Panc1 (cell line): ENCODE data around the gene RPH3AL. TPM values are rescaled to one million over a fixed set of nuclear protein-coding genes. Genes with fewer than 3 reads are reported as not detected.

ENCODE experiments used
- ATAC-seq: fragments of 200-7000 bp; cut with Tn5 transposase; 2 replicates; pipeline ENCODE4 v1.9.1; 2020; ENCODE audit warnings: mild to moderate bottlenecking, moderate library complexity
- BruUV-seq: library from RNA; stranded (reverse); fragments of 400-500 nt; replicated peaks from 2 replicates; lab custom pipeline; 2021; lab: Mats Ljungman, UMichigan
- CTCF ChIA-PET: fragments of 300-600 bp; sonication (Branson Sonifier 250); formaldehyde crosslinking; loops from one replicate; lab custom pipeline; 2022; ENCODE audit warnings: antibody characterized with exemption; lab: Charles Lee
- POLR2A ChIA-PET: fragments of 300-600 bp; sonication (Branson Sonifier 250); formaldehyde crosslinking; loops from one replicate; lab custom pipeline; 2022; ENCODE audit warnings: antibody characterized with exemption; lab: Charles Lee
- DNase-seq: peaks from one replicate; pipeline ENCODE4 v3.0.0-alpha.2; 2010; ENCODE audit warnings: low read depth, low spot score
- H3K27ac ChIP-seq: 2 replicates; pipeline ENCODE4 v1.5.1; 2011; ENCODE audit warnings: mild to moderate bottlenecking, low read length, inconsistent platforms
- H3K27me3 ChIP-seq: fragments of 200-500 bp; sonication (Bioruptor generic); 2 replicates; pipeline ENCODE4 v1.6.0; 2014; ENCODE audit warnings: low read length, inconsistent platforms; ENCODE audit not compliant: control insufficient read depth, insufficient read depth
- H3K36me3 ChIP-seq: fragments of 200-500 bp; sonication (Bioruptor generic); 2 replicates; pipeline ENCODE4 v1.5.1; 2014; ENCODE audit warnings: inconsistent platforms, mild to moderate bottlenecking, low read length, moderate library complexity; ENCODE audit not compliant: control insufficient read depth, insufficient read depth
- H3K4me1 ChIP-seq: 2 replicates; pipeline ENCODE4 v1.5.1; 2011; ENCODE audit warnings: inconsistent platforms, mild to moderate bottlenecking, low read length, moderate library complexity; ENCODE audit not compliant: control insufficient read depth, insufficient read depth
- H3K4me3 ChIP-seq, 2 experiments: 2 replicates each; pipeline ENCODE4 v1.5.1; 2011 to 2012; ENCODE audit warnings: low read depth in 2 of 2, low read length in 2 of 2, mild to moderate bottlenecking in 2 of 2, inconsistent platforms in 1 of 2, moderate library complexity in 1 of 2
- H3K9me3 ChIP-seq: fragments of 200-500 bp; sonication (Bioruptor generic); 2 replicates; pipeline ENCODE4 v1.5.1; 2014; ENCODE audit warnings: low read depth, mild to moderate bottlenecking, inconsistent platforms, low read length, moderate library complexity; ENCODE audit not compliant: control insufficient read depth, insufficient read depth
- CTCF ChIP-seq: fragments of 450-650 bp; IDR thresholded peaks from 2 replicates; pipeline ENCODE4 v1.5.1; 2017; ENCODE audit warnings: mild to moderate bottlenecking
- POLR2AphosphoS5 ChIP-seq: IDR thresholded peaks from 2 replicates; pipeline ENCODE4 v1.6.1; 2012; ENCODE audit warnings: mild to moderate bottlenecking, low read depth, low read length, moderate library complexity
- REST ChIP-seq, 2 experiments: IDR thresholded peaks; 2 replicates each; pipeline ENCODE4 v1.6.1; 2011 to 2012; ENCODE audit warnings: low read depth in 2 of 2, control low read depth in 1 of 2, low read length in 1 of 2, mild to moderate bottlenecking in 1 of 2, moderate library complexity in 1 of 2; ENCODE audit not compliant: insufficient read depth in 1 of 2
- SIN3A ChIP-seq: IDR thresholded peaks from 2 replicates; pipeline ENCODE4 v1.6.1; 2012; ENCODE audit warnings: low read depth, mild to moderate bottlenecking, low read length, moderate library complexity, borderline replicate concordance; ENCODE audit not compliant: insufficient read depth
- TCF7L2 ChIP-seq: IDR thresholded peaks from 2 replicates; pipeline ENCODE4 v1.6.1; 2011; ENCODE audit warnings: mild to moderate bottlenecking, low read depth, low read length, inconsistent platforms
- in situ Hi-C: cut with HindIII; loops from 2 replicates; pipeline ENCODE4 v1.10.0; 2016; ENCODE audit warnings: low sequenced_read_pairs, low pct_unique_long_range_greater_than_20kb
- intact Hi-C: fragments of 100-400 bp; cut with micrococcal nuclease; formaldehyde crosslinking; loops from one replicate; pipeline ENCODE4 v1.10.0; 2022; ENCODE audit not compliant: unreplicated experiment
- total RNA-seq: library from RNA; stranded (reverse); gene quantifications from one replicate; pipeline ENCODE4 v1.2.1, GENCODE V29; 2021; ENCODE audit not compliant: unreplicated experiment

RPH3AL gene
- total RNA-seq, 1 experiment from 2014 or later = 2.2 TPM

- Histone ChIP-seq H3K27ac (no peak overlapping the region), H3K36me3 (no peaks in the 10 kb centered on the region), H3K4me3 (no peak overlapping the region), H3K9me3 (no peaks in the 10 kb centered on the region), H3K4me1 (no peaks in the 10 kb centered on the region), H3K27me3 (no peaks in the 10 kb centered on the region)
- ATAC-seq (no peak), DNase-seq (no peak)
- intact Hi-C loops (no loop called here), in situ Hi-C loops (no loop called here)
- BruUV-seq = no TSS peak
- TF ChIP-seq CTCF (no peak), REST (IDR thresholded peaks at IDR 0.05; ENCODE audit: insufficient read depth in 1 of 2, low read depth in 2 of 2, low read length in 1 of 2) (no peak), POLR2AphosphoS5 (no peak), SIN3A (no peak), TCF7L2 (no peak)
- POLR2A ChIA-PET = no interaction called here
- CTCF ChIA-PET = no interaction called here
These were observed 106.4 kb downstream of the RPH3AL start for GRCh38 chr17:246226-246625.

- H3K36me3 ChIP-seq = no peaks in the 10 kb centered on the region
- in situ Hi-C loops (no loop called here), intact Hi-C loops (no loop called here)
- H3K4me3 ChIP-seq = no peak overlapping the region
- no TSS peak for BruUV-seq
- TF ChIP-seq CTCF (no peak), REST (IDR thresholded peaks at IDR 0.05; ENCODE audit: insufficient read depth in 1 of 2, low read depth in 2 of 2, low read length in 1 of 2) (no peak), TCF7L2 (no peak), SIN3A (no peak), POLR2AphosphoS5 (no peak)
- no peaks in the 10 kb centered on the region for H3K4me1 ChIP-seq
- POLR2A ChIA-PET = no interaction called here
- DNase-seq = no peak
- CTCF ChIA-PET = no interaction called here
- no peaks in the 10 kb centered on the region for H3K27me3 ChIP-seq
- ATAC-seq = no peak
- no peaks in the 10 kb centered on the region for H3K9me3 ChIP-seq
- H3K27ac ChIP-seq = no peak overlapping the region
These were observed 107.0 kb downstream of the RPH3AL start for GRCh38 chr17:245611-246010.
